H1 (cell line): ENCODE measurements around the gene RHEB. TPM values are rescaled to one million over a fixed set of nuclear protein-coding genes. Genes with fewer than 3 reads are reported as not detected.

Source experiments
- CTCF ChIA-PET: fragments of 300-600 bp; sonication (Branson Sonifier 250); formaldehyde crosslinking; loops from one replicate; lab custom pipeline; 2021; ENCODE audit not compliant: partially characterized antibody; lab: Charles Lee
- POLR2A ChIA-PET: fragments of 300-600 bp; sonication (Branson Sonifier 250); formaldehyde crosslinking; loops from one replicate; lab custom pipeline; 2021; ENCODE audit warnings: inconsistent platforms; ENCODE audit not compliant: partially characterized antibody; lab: Charles Lee
- DNase-seq, 2 experiments: peaks; one replicate each; pipeline versions ENCODE4 v3.0.0 to v3.0.0-alpha.2; 2010 to 2022; ENCODE audit warnings: low spot score in 2 of 2, low read depth in 1 of 2, mixed read lengths in 1 of 2
- FAIRE-seq: peaks from 2 replicates; lab custom pipeline; 2011; peaks lifted over from hg19 to GRCh38; lab: Jason Lieb, UNC
- H2AFZ ChIP-seq: 2 replicates; pipeline ENCODE4 v1.8.1; 2012; ENCODE audit warnings: low read length, inconsistent platforms
- H2AK5ac ChIP-seq: 2 replicates; pipeline ENCODE4 v1.6.1; 2013; ENCODE audit warnings: low read depth, low read length
- H2BK120ac ChIP-seq: replicated peaks from 2 replicates; pipeline ENCODE3; 2013; ENCODE audit warnings: low read depth, low read length, inconsistent platforms
- H2BK12ac ChIP-seq: 2 replicates; pipeline ENCODE4 v1.6.1; 2013; ENCODE audit warnings: low read depth, low read length
- H2BK15ac ChIP-seq: 2 replicates; pipeline ENCODE4 v1.6.1; 2013; ENCODE audit warnings: low read length
- H2BK20ac ChIP-seq: 2 replicates; pipeline ENCODE4 v1.6.1; 2013; ENCODE audit warnings: low read length
- H2BK5ac ChIP-seq: 2 replicates; pipeline ENCODE4 v1.6.1; 2013; ENCODE audit warnings: low read depth, low read length
- H3K14ac ChIP-seq: 2 replicates; pipeline ENCODE4 v1.6.1; 2013; ENCODE audit warnings: inconsistent platforms; ENCODE audit not compliant: insufficient read length
- H3K18ac ChIP-seq: 2 replicates; pipeline ENCODE4 v1.6.1; 2013; ENCODE audit warnings: low read length; ENCODE audit errors: extremely low read depth
- H3K23ac ChIP-seq: 2 replicates; pipeline ENCODE4 v1.6.1; 2013; ENCODE audit warnings: inconsistent platforms; ENCODE audit not compliant: insufficient read length
- H3K23me2 ChIP-seq: 2 replicates; pipeline ENCODE4 v1.6.1; 2013; ENCODE audit warnings: low read depth, low read length
- H3K27ac ChIP-seq: 2 replicates; pipeline ENCODE4 v1.6.1; 2011; ENCODE audit warnings: low read depth, low read length, inconsistent platforms
- H3K27me3 ChIP-seq, 4 experiments: replicated peaks in 1 of 4; 1 replicate in 1 of 4; 2 replicates in 3 of 4; pipeline versions ENCODE4 v1.6.1 to v1.8.1; 2011 to 2013; ENCODE audit warnings: low read length in 3 of 4, mild to moderate bottlenecking in 3 of 4, inconsistent platforms in 2 of 4, mixed read lengths in 2 of 4, moderate library complexity in 1 of 4; ENCODE audit not compliant: control insufficient read depth in 3 of 4, insufficient read depth in 3 of 4; ENCODE audit errors: extremely low read depth in 1 of 4
- H3K36me3 ChIP-seq, 4 experiments: 2 replicates each; pipeline versions ENCODE4 v1.6.1 to v1.8.1; 2011 to 2013; ENCODE audit warnings: mild to moderate bottlenecking in 4 of 4, low read length in 3 of 4, moderate library complexity in 2 of 4, control low read depth in 1 of 4, inconsistent platforms in 1 of 4; ENCODE audit not compliant: insufficient read depth in 4 of 4, control insufficient read depth in 2 of 4
- H3K4ac ChIP-seq: replicated peaks from 2 replicates; pipeline ENCODE3; 2013; ENCODE audit warnings: low read length, low read depth, mixed read lengths, inconsistent platforms; ENCODE audit not compliant: insufficient read length
- H3K4me1 ChIP-seq, 4 experiments: replicated peaks in 1 of 4; 1 replicate in 1 of 4; 2 replicates in 3 of 4; pipeline versions ENCODE4 v1.6.1 to v1.8.1; 2011 to 2013; ENCODE audit warnings: low read length in 3 of 4, inconsistent platforms in 2 of 4, mixed read lengths in 1 of 4; ENCODE audit not compliant: insufficient read depth in 4 of 4, control insufficient read depth in 3 of 4
- H3K4me2 ChIP-seq, 2 experiments: 2 replicates each; pipeline versions ENCODE4 v1.6.1 to v1.8.1; 2011 to 2013; ENCODE audit warnings: low read depth in 2 of 2, low read length in 2 of 2, control low read depth in 1 of 2, inconsistent platforms in 1 of 2, mild to moderate bottlenecking in 1 of 2; ENCODE audit not compliant: insufficient read depth in 1 of 2
- H3K4me3 ChIP-seq, 4 experiments: fragments of 200-600, 300-600 bp in 1 of 4; sonication (generic), shearing (Covaris generic), sonication (Bioruptor Twin) in 1 of 4; 2 replicates each; pipeline versions ENCODE4 v1.5.1 to v1.8.1; 2011 to 2016; ENCODE audit warnings: low read length in 4 of 4, low read depth in 3 of 4, control low read depth in 2 of 4, inconsistent platforms in 2 of 4, mild to moderate bottlenecking in 2 of 4, mixed read lengths in 1 of 4, moderate library complexity in 1 of 4; ENCODE audit not compliant: insufficient read depth in 2 of 4; ENCODE audit errors: extremely low read depth in 1 of 4
- H3K56ac ChIP-seq: replicated peaks from 2 replicates; pipeline ENCODE3; 2013; ENCODE audit warnings: low read depth, mild to moderate bottlenecking, mixed read lengths, low read length, inconsistent platforms; ENCODE audit not compliant: insufficient read length
- H3K79me1 ChIP-seq: 2 replicates; pipeline ENCODE4 v1.6.1; 2013; ENCODE audit warnings: low read depth, low read length, control low read depth
- H3K79me2 ChIP-seq, 2 experiments: 2 replicates each; pipeline versions ENCODE4 v1.6.1 to v1.8.1; 2012 to 2013; ENCODE audit warnings: low read length in 2 of 2, mild to moderate bottlenecking in 2 of 2, inconsistent platforms in 1 of 2; ENCODE audit not compliant: insufficient read depth in 2 of 2, control insufficient read depth in 1 of 2
- H3K9ac ChIP-seq, 4 experiments: replicated peaks in 1 of 4; 1 replicate in 1 of 4; 2 replicates in 3 of 4; pipeline versions ENCODE4 v1.6.1 to v1.8.1; 2011 to 2013; ENCODE audit warnings: low read depth in 3 of 4, low read length in 3 of 4, control low read depth in 2 of 4, mild to moderate bottlenecking in 2 of 4, moderate library complexity in 2 of 4, inconsistent platforms in 1 of 4; ENCODE audit errors: extremely low read depth in 1 of 4
- H3K9me3 ChIP-seq, 2 experiments: 2 replicates each; pipeline versions ENCODE4 v1.6.1 to v1.8.1; 2012 to 2013; ENCODE audit warnings: mild to moderate bottlenecking in 2 of 2, moderate library complexity in 2 of 2, control low read depth in 1 of 2, inconsistent platforms in 1 of 2, low read depth in 1 of 2, low read length in 1 of 2, mixed read lengths in 1 of 2; ENCODE audit not compliant: insufficient read depth in 2 of 2
- H4K20me1 ChIP-seq, 2 experiments: replicated peaks in 1 of 2; 2 replicates each; pipeline versions ENCODE3 to v1.8.1; 2011 to 2013; ENCODE audit warnings: inconsistent platforms in 2 of 2, low read length in 2 of 2, mild to moderate bottlenecking in 1 of 2; ENCODE audit not compliant: insufficient read depth in 2 of 2, control insufficient read depth in 1 of 2
- H4K5ac ChIP-seq: 2 replicates; pipeline ENCODE4 v1.6.1; 2013; ENCODE audit warnings: low read length, low read depth, mixed read lengths, inconsistent platforms; ENCODE audit not compliant: insufficient read length
- H4K8ac ChIP-seq: 2 replicates; pipeline ENCODE4 v1.8.0; 2013; ENCODE audit warnings: mild to moderate bottlenecking, moderate library complexity, low read length, inconsistent platforms; ENCODE audit not compliant: insufficient read depth; ENCODE audit errors: extremely low read depth
- H4K91ac ChIP-seq: replicated peaks from 2 replicates; pipeline ENCODE3; 2013; ENCODE audit warnings: low read length, mixed read lengths, inconsistent platforms; ENCODE audit not compliant: insufficient read length
- BRCA1 ChIP-seq: IDR thresholded peaks from 2 replicates; pipeline ENCODE4 v1.6.1; 2012; ENCODE audit warnings: low read depth, low read length, improper control_type of control experiment
- CREB1 ChIP-seq: IDR thresholded peaks from 2 replicates; pipeline ENCODE4 v1.6.1; 2012; ENCODE audit warnings: inconsistent platforms
- GTF2F1 ChIP-seq: IDR thresholded peaks from 2 replicates; pipeline ENCODE4 v1.6.1; 2012; ENCODE audit warnings: low read depth, low read length, improper control_type of control experiment, borderline replicate concordance
- POU5F1 ChIP-seq: IDR thresholded peaks from 2 replicates; pipeline ENCODE4 v1.6.1; 2011; ENCODE audit warnings: low read depth, mild to moderate bottlenecking, low read length, moderate library complexity
- SUZ12 ChIP-seq: fragments of 200-600 bp; sonication (generic); IDR thresholded peaks from 2 replicates; pipeline ENCODE4 v1.6.1; 2012; ENCODE audit warnings: mild to moderate bottlenecking, inconsistent platforms, low read length, moderate library complexity, mixed read lengths
- YY1 ChIP-seq: IDR thresholded peaks from 2 replicates; pipeline ENCODE4 v1.6.1; 2011; ENCODE audit warnings: low read depth, mild to moderate bottlenecking, low read length
- WGBS, 2 experiments: shearing (Covaris generic) in 1 of 2; methylation state at CpG; one replicate each; pipeline versions ENCODE4 v1.1.6 to v1.1.7; 2013 to 2015; ENCODE audit warnings: low lambda C conversion rate in 2 of 2, mixed read lengths in 2 of 2, inconsistent platforms in 1 of 2, low coverage in 1 of 2, missing lambda C conversion rate in 1 of 2; ENCODE audit not compliant: insufficient replicate concordance in 2 of 2, insufficient coverage in 1 of 2, insufficient read length in 1 of 2; ENCODE audit errors: extremely low coverage in 1 of 2, missing lambda C conversion rate in 1 of 2; 5-methylcytosine and 5-hydroxymethylcytosine counted together
- polyA plus RNA-seq, 7 experiments: library from polyadenylated mRNA; depleted of rRNA in 3 of 7; stranded (reverse) in 5 of 7; unstranded in 2 of 7; fragments of >200 nt in 5 of 7; fragments of 200-250 nt in 2 of 7; gene quantifications; 1 replicate in 5 of 7; 2 replicates in 1 of 7; 4 replicates in 1 of 7; pipeline versions ENCODE4 v1.2.1 to v1.2.3, GENCODE V29; 2011 to 2013; ENCODE audit warnings: missing spikeins in 2 of 7, mixed read lengths in 2 of 7
- total RNA-seq: library from RNA; stranded (reverse); fragmentation: NEBNext Ultra II Directional; extraction: Animal tissue kit (Norgen Biotek cat#: 25700); gene quantifications from 2 replicates; pipeline ENCODE4 v1.2.1, GENCODE V29; 2021
- TF ChIP-seq, protein P1 (sequence below): IDR thresholded peaks from 2 replicates; pipeline ENCODE4 v1.6.1; 2012; ENCODE audit warnings: inconsistent platforms

Gene RHEB
- total and polyA plus RNA-seq, 2 of the 8 experiments (the other 6 are each of a cell fraction or from before 2014, with no cell fraction given): 60.8 to 132 TPM

DNA sequence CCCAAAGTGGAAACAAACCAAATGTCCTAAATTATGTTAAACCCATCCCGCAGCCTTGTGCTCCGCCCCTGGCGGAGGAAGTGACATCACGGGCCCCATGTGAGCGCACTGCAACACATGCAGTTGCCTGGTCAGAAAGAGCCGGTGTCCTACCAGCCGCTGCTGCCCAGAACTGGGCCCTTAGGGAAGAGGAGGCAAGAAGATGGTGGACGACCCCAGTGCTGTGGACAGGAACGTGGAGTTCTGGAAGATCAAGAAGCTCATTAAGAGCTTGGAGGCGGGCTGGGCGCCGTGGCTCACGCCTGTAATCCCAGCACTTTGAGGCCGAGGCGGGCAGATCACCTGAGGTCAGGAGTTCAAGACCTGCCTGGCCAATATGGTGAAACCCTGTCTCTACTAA is 18.0 kb downstream of the RHEB start:
- peaks cover 30 to 100% of the 10 kb centered on the region in 2 experiments for H3K79me2 ChIP-seq
- CTCF ChIA-PET: interaction anchor here (1.7 kb wide), 1 partner anchor 16 kb away, joined by 5 read pairs; no protein-coding TSS in a partner anchor
- H4K91ac ChIP-seq: no peak overlapping the region
- no peak overlapping the region for H3K18ac ChIP-seq
- no peaks in the 10 kb centered on the region for H3K36me3 ChIP-seq
- POLR2A ChIA-PET: interaction anchor here (1.1 kb wide), 1 partner anchor 14 kb away, joined by 3 read pairs; no protein-coding TSS in a partner anchor
- no peak overlapping the region for H2BK120ac ChIP-seq
- H2AFZ ChIP-seq: no peak overlapping the region
- no peak overlapping the region for H3K14ac ChIP-seq
- WGBS, 2 experiments: 88% methylated on average over 15 of the region's 15 CpGs; no CpG with 5 or more reads in 1 of the 2 experiments
- H3K4me3 ChIP-seq: no peak overlapping the region
- H3K27ac ChIP-seq: no peak overlapping the region
- H2BK5ac ChIP-seq: no peak overlapping the region
- H4K20me1 ChIP-seq: peaks cover 22 to 34% of the 10 kb centered on the region in 2 experiments
- H2AK5ac ChIP-seq: no peak overlapping the region
- FAIRE-seq (no peak), DNase-seq (no peak)
- no peak overlapping the region for H2BK12ac ChIP-seq
- H3K79me1 ChIP-seq: peaks cover 17% of the 10 kb centered on the region
- 0 out of 2 replicates have a peak overlapping the region, but pooled peaks have one; percentile 53 for H4K8ac ChIP-seq
- no peak overlapping the region for H3K9ac ChIP-seq
- H3K23ac ChIP-seq: no peak overlapping the region
- peaks cover under 1 to 11% (median 9%) of the 10 kb centered on the region in 4 experiments for H3K4me1 ChIP-seq
- no peak overlapping the region for H3K56ac ChIP-seq
- H2BK15ac ChIP-seq: no peak overlapping the region
- H3K27me3 ChIP-seq: no peaks in the 10 kb centered on the region
- H3K4ac ChIP-seq: no peak overlapping the region
- no peak overlapping the region for H4K5ac ChIP-seq
- no peaks in the 10 kb centered on the region for H3K23me2 ChIP-seq
- no peaks in the 10 kb centered on the region for H3K9me3 ChIP-seq
- no peak overlapping the region for H2BK20ac ChIP-seq
- H3K4me2 ChIP-seq: no peak overlapping the region
- no peak for TF ChIP-seq SUZ12
- no peak for TF ChIP-seq CREB1
- TF ChIP-seq YY1: no peak
- no peak for TF ChIP-seq BRCA1
- TF ChIP-seq GTF2F1: no peak
- TF ChIP-seq, protein P1, sequence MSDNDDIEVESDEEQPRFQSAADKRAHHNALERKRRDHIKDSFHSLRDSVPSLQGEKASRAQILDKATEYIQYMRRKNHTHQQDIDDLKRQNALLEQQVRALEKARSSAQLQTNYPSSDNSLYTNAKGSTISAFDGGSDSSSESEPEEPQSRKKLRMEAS: no peak
- TF ChIP-seq POU5F1: no peak
